Nephron progenitor cell (in vitro differentiated cells): ENCODE data around the gene GALNT12.

Source experiments
- DNase-seq: peaks from one replicate; pipeline ENCODE4 v3.0.0; 2021
- H3K27ac Mint-ChIP-seq: 2 replicates; pipeline ENCODE4 v1.8.0; 2021; ENCODE audit warnings: mild to moderate bottlenecking, moderate library complexity, mixed read lengths
- H3K27me3 Mint-ChIP-seq: 2 replicates; pipeline ENCODE4 v1.8.0; 2021; ENCODE audit warnings: mild to moderate bottlenecking, low read depth, mixed read lengths; ENCODE audit not compliant: poor library complexity
- H3K36me3 Mint-ChIP-seq: 2 replicates; pipeline ENCODE4 v1.8.0; 2021; ENCODE audit warnings: low read depth, mixed read lengths
- H3K4me1 Mint-ChIP-seq: 2 replicates; pipeline ENCODE4 v1.8.0; 2021; ENCODE audit warnings: mixed read lengths
- H3K4me3 Mint-ChIP-seq: 2 replicates; pipeline ENCODE4 v1.8.0; 2021; ENCODE audit warnings: mild to moderate bottlenecking, moderate library complexity, mixed read lengths
- H3K9me3 Mint-ChIP-seq: 2 replicates; pipeline ENCODE4 v1.8.0; 2021; ENCODE audit warnings: mild to moderate bottlenecking, moderate library complexity, mixed read lengths
- CTCF ChIP-seq: fragments of 200-600 bp; sonication (generic); IDR thresholded peaks from 2 replicates; pipeline ENCODE4 v1.5.0; 2021; ENCODE audit warnings: antibody characterized with exemption

The GALNT12 gene

DNA sequence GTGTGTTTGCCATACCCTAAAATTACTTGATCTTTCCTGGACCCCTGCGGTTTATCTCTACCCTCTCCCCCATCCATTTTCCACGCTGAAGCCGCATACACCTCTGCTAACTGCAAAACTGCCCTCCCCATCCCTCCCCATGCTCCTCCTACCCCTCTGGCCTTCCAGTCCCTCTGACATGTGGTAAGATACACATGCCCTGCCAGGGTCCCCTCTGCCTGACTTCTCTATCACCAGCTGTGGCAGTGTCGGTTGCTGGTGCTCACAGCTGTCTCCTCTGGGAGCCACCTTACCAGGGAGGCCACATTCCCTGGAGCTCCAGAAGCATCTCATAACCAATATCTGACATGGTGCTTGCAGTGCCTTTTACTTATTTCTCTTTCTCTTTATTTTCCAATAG is 77.4 kb downstream of the GALNT12 start:
- Mint-ChIP-seq H3K27ac (no peak overlapping the region), H3K36me3 (no peaks in the 10 kb centered on the region), H3K4me1 (no peaks in the 10 kb centered on the region), H3K9me3 (no peaks in the 10 kb centered on the region), H3K4me3 (no peak overlapping the region), H3K27me3 (peaks cover 19% of the 10 kb centered on the region)
- no peak for TF ChIP-seq CTCF
- DNase-seq, result no peak

GRCh38 chr9:98885575-98886295 is 78.3 kb downstream of the GALNT12 start:
- Mint-ChIP-seq H3K27ac (no peak overlapping the region), H3K36me3 (no peaks in the 10 kb centered on the region), H3K4me3 (no peak overlapping the region), H3K4me1 (no peaks in the 10 kb centered on the region), H3K27me3 (peaks cover 19% of the 10 kb centered on the region), H3K9me3 (no peaks in the 10 kb centered on the region)
- no peak for TF ChIP-seq CTCF
- DNase-seq, result no peak

DNA sequence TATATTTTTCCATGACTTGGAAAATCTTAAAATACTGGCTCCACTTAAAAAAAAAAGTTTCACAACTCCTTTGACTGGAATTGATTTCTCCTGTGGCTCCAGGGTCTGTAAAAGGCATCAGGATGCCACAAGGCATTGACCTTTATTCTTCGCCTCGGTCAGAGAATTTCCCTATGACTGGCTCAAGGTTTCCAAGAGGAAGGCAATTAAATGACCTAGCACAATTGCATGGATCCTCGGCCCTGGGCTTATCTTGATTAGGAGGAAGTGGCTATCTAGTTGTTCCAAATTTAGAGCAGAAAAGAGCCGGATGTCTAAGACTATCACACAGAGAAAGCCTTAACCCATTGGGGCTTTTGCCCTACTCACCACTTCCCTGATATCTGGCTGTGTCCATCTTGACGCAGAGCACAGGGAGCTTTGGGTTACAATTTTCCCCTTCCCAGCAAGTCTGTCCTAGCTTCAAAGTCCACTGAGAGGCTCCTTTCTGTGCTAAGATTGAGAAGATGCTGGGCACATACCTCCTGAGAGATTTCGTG is 79.3 kb downstream of the GALNT12 start:
- TF ChIP-seq CTCF, result no peak
- DNase-seq, result no peak
- Mint-ChIP-seq H3K27me3 (peaks cover 14% of the 10 kb centered on the region), H3K4me3 (no peak overlapping the region), H3K9me3 (no peaks in the 10 kb centered on the region), H3K36me3 (no peaks in the 10 kb centered on the region), H3K4me1 (no peaks in the 10 kb centered on the region), H3K27ac (peak overlapping the region; percentile 75)

- peaks cover 9% of the 10 kb centered on the region for H3K27me3 Mint-ChIP-seq
- no peak for DNase-seq
- no peak overlapping the region for H3K4me3 Mint-ChIP-seq
- H3K4me1 Mint-ChIP-seq, result no peaks in the 10 kb centered on the region
- no peak for TF ChIP-seq CTCF
- no peaks in the 10 kb centered on the region for H3K9me3 Mint-ChIP-seq
- H3K36me3 Mint-ChIP-seq, result no peaks in the 10 kb centered on the region
- no peak overlapping the region for H3K27ac Mint-ChIP-seq
These were observed 80.5 kb downstream of the GALNT12 start for GRCh38 chr9:98887918-98888510.

GRCh38 chr9:98888801-98889421 is 81.4 kb downstream of the GALNT12 start:
- Mint-ChIP-seq H3K4me3 (no peak overlapping the region), H3K36me3 (no peaks in the 10 kb centered on the region), H3K4me1 (no peaks in the 10 kb centered on the region), H3K9me3 (no peaks in the 10 kb centered on the region), H3K27me3 (peaks cover 10% of the 10 kb centered on the region), H3K27ac (no peak overlapping the region)
- DNase-seq, result no peak
- no peak for TF ChIP-seq CTCF
